ENCODE results near the gene ADCK1. TPM values are rescaled to one million over a fixed set of nuclear protein-coding genes. Genes with fewer than 3 reads are reported as not detected.
A peak's percentile ranks its signal among the peaks of the same experiment; 100 is the strongest.
"Not testable (repeated sequence)": the region's sequence is repeated elsewhere in the genome, so short reads cannot be mapped to it uniquely, and the experiment has no call there.

ADCK1 gene
- total and polyA plus RNA-seq, 2 experiments from 2014 or later: 6.7 to 11.2 TPM

GRCh38 chr14:77768442-77769069 is 31.4 kb upstream of the ADCK1 start:
- not testable (repeated sequence) for H3K36me3 Mint-ChIP-seq (ENCODE audit: low read depth); H3K4me3 Mint-ChIP-seq; H3K4me3 ChIP-seq; H3K27ac Mint-ChIP-seq; H4K20me1 ChIP-seq (replicated peaks; ENCODE audit: insufficient read depth); H3F3A ChIP-seq (replicated peaks; ENCODE audit: low read depth); H3K9me3 Mint-ChIP-seq; H3K4me1 ChIP-seq (ENCODE audit: insufficient read depth); H3K27me3 Mint-ChIP-seq (ENCODE audit: insufficient read depth, low read depth, poor library complexity); H3K4me2 ChIP-seq; H3K27me3 ChIP-seq (ENCODE audit: insufficient read depth); DNase-seq (ENCODE audit: low spot score); H3K36me3 ChIP-seq (ENCODE audit: insufficient read depth); H3K79me2 ChIP-seq (replicated peaks; ENCODE audit: insufficient read depth); H3K4me1 Mint-ChIP-seq; H3K9me2 ChIP-seq (ENCODE audit: insufficient read depth); H3K27ac ChIP-seq (ENCODE audit: low read depth); ATAC-seq
- H2AFZ ChIP-seq: 0 out of 2 replicates have a peak overlapping the region, but pooled peaks have one; percentile 69

DNA sequence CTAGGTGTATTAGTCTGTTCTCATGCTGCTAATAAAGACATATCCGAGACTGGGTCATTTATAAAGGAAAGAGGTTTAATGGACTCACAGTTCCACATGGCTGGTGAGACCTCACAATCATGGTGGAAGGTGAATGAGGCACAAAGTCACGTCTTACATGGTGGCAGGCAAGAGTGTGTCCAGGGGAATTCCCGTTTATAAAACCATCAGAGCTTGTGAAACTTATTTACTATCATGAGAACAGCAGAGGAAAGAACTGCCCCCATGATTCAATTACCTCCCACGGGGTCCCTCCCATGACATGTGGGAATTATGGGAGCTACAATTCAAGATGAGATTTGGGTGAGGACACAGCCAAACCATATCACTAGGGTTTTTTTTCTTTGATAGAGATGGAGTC is 25.9 kb upstream of the ADCK1 start:
- H3K9me2 ChIP-seq (ENCODE audit: insufficient read depth); H3K36me3 Mint-ChIP-seq (ENCODE audit: low read depth); H3K27ac Mint-ChIP-seq; H3K9me3 Mint-ChIP-seq; H3K27me3 ChIP-seq (ENCODE audit: insufficient read depth); H3K79me2 ChIP-seq (replicated peaks; ENCODE audit: insufficient read depth); H3K27ac ChIP-seq (ENCODE audit: low read depth); DNase-seq (ENCODE audit: low spot score); H2AFZ ChIP-seq; H3K4me3 ChIP-seq; H3F3A ChIP-seq (replicated peaks; ENCODE audit: low read depth); H3K4me3 Mint-ChIP-seq; H4K20me1 ChIP-seq (replicated peaks; ENCODE audit: insufficient read depth); H3K4me1 ChIP-seq (ENCODE audit: insufficient read depth); H3K4me2 ChIP-seq; H3K4me1 Mint-ChIP-seq; ATAC-seq; H3K27me3 Mint-ChIP-seq (ENCODE audit: insufficient read depth, low read depth, poor library complexity); H3K36me3 ChIP-seq (ENCODE audit: insufficient read depth): not testable (repeated sequence)

- peaks cover 8% of the 10 kb centered on the region for H3K4me1 ChIP-seq (ENCODE audit: insufficient read depth)
- H3F3A ChIP-seq (replicated peaks; ENCODE audit: low read depth): no peaks in the 10 kb centered on the region
- H4K20me1 ChIP-seq (replicated peaks; ENCODE audit: insufficient read depth): no peaks in the 10 kb centered on the region
- peaks cover 3% of the 10 kb centered on the region for H3K27me3 Mint-ChIP-seq (ENCODE audit: insufficient read depth, low read depth, poor library complexity)
- no peak for DNase-seq (ENCODE audit: low spot score)
- H3K36me3 ChIP-seq (ENCODE audit: insufficient read depth): no peaks in the 10 kb centered on the region
- H3K4me1 Mint-ChIP-seq: peaks cover 9% of the 10 kb centered on the region; the same call in 2 of the 3 replicates
- H2AFZ ChIP-seq: no peak overlapping the region
- no peak for ATAC-seq
- H3K9me3 Mint-ChIP-seq: no peaks in the 10 kb centered on the region
- H3K27me3 ChIP-seq (ENCODE audit: insufficient read depth): no peaks in the 10 kb centered on the region
- H3K4me3 ChIP-seq: no peak overlapping the region
- H3K4me3 Mint-ChIP-seq: no peak overlapping the region
- H3K9me2 ChIP-seq (ENCODE audit: insufficient read depth): no peaks in the 10 kb centered on the region
- no peaks in the 10 kb centered on the region for H3K79me2 ChIP-seq (replicated peaks; ENCODE audit: insufficient read depth)
- H3K4me2 ChIP-seq: no peak overlapping the region
- no peak overlapping the region for H3K27ac ChIP-seq (ENCODE audit: low read depth)
- H3K27ac Mint-ChIP-seq: no peak overlapping the region
- H3K36me3 Mint-ChIP-seq (ENCODE audit: low read depth): no peaks in the 10 kb centered on the region
- TF ChIP-seq ZNF331 (CRISPR knock-in tag; IDR thresholded peaks at IDR 0.05; ENCODE audit: low read depth) (no peak), JUNB (IDR thresholded peaks at IDR 0.05; ENCODE audit: unreplicated experiment) (no peak), CREB1 (CRISPR knock-in tag; IDR thresholded peaks at IDR 0.05; ENCODE audit: low read depth) (no peak), ZNF462 (CRISPR knock-in tag; IDR thresholded peaks at IDR 0.05) (no peak), CTCF (conservative IDR thresholded peaks at IDR 0.05; ENCODE audit: low read depth in 2 of 2) (no peak)
- TF ChIP-seq, protein P1, sequence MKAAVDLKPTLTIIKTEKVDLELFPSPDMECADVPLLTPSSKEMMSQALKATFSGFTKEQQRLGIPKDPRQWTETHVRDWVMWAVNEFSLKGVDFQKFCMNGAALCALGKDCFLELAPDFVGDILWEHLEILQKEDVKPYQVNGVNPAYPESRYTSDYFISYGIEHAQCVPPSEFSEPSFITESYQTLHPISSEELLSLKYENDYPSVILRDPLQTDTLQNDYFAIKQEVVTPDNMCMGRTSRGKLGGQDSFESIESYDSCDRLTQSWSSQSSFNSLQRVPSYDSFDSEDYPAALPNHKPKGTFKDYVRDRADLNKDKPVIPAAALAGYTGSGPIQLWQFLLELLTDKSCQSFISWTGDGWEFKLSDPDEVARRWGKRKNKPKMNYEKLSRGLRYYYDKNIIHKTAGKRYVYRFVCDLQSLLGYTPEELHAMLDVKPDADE (IDR thresholded peaks at IDR 0.05): no peak
Observed at GRCh38 chr14:77782202-77782601, 17.7 kb upstream of the ADCK1 start.
